ENCODE data around the gene B2M.
"Not testable (repeated sequence)": the region's sequence is repeated elsewhere in the genome, so short reads cannot be mapped to it uniquely, and the experiment has no call there.

DNA sequence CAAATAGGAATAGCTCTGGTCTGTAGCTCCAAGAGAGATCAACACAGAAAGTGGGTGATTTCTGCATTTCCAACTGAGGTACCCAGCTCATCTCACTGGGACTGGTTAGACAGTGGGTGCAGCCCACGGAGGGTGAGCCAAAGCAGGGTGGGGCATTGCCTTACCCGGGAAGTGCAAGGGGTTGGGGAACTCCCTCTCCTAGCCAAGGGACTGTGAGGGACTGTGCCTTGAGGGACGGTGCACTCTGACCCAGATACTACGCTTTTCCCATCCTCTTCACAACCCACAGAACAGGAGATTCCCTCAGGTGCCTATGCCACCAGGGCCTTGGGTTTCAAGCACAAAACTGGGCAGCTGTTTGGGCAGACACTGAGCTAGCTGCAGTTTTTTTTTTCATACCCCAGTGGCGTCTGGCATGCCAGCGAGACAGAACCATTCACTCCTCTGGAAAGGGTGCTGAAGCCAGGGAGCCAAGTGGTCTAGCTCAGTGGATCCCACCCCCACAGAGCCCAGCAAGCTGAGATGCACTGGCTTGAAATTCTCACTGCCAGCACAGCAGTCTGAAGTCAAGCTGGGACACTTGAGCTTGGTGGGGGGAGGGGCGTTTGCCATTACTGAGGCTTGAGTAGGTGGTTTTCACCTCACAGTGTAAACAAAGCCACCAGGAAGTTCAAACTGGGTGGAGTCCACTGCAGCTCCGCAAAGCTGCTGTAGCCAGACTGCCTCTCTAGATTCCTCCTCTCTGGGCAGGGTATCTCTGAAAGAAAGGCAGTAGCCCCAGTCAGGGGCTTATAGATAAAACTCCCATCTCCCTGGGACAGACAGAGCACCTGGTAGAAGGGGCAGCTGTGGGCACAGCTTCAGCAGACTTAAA is 28.3 kb upstream of the B2M start:
- TF ChIP-seq, protein P1, sequence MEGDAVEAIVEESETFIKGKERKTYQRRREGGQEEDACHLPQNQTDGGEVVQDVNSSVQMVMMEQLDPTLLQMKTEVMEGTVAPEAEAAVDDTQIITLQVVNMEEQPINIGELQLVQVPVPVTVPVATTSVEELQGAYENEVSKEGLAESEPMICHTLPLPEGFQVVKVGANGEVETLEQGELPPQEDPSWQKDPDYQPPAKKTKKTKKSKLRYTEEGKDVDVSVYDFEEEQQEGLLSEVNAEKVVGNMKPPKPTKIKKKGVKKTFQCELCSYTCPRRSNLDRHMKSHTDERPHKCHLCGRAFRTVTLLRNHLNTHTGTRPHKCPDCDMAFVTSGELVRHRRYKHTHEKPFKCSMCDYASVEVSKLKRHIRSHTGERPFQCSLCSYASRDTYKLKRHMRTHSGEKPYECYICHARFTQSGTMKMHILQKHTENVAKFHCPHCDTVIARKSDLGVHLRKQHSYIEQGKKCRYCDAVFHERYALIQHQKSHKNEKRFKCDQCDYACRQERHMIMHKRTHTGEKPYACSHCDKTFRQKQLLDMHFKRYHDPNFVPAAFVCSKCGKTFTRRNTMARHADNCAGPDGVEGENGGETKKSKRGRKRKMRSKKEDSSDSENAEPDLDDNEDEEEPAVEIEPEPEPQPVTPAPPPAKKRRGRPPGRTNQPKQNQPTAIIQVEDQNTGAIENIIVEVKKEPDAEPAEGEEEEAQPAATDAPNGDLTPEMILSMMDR (IDR thresholded peaks at IDR 0.05; ENCODE audit: low read depth, low read length, poor library complexity, severe bottlenecking): not testable (repeated sequence)
- TF ChIP-seq EZH2phosphoT487 (IDR thresholded peaks at IDR 0.05; ENCODE audit: borderline replicate concordance, low read length): not testable (repeated sequence)

Measured in DOHH2 (cell line).